Stimulated activated memory B cell treated with anti-CD40 and anti-IgM and Interleukin-4, amounts not matched to agents 10 μg/mL and 1 μg/mL and 100 μg/mL, for 72 hours (primary cell): ENCODE data around the gene AGBL5.

Experiments
- ATAC-seq: fragments of 150-1000 bp; cut with Tn5 transposase; 2 replicates; pipeline ENCODE4 v1.10.0; 2021
- H3K27ac Mint-ChIP-seq: one replicate; pipeline ENCODE4 v1.8.0; 2022; ENCODE audit warnings: mild to moderate bottlenecking, mixed read lengths
- H3K27me3 Mint-ChIP-seq: one replicate; pipeline ENCODE4 v1.8.0; 2022; ENCODE audit warnings: mixed read lengths
- H3K36me3 Mint-ChIP-seq: one replicate; pipeline ENCODE4 v1.8.0; 2022; ENCODE audit warnings: mixed read lengths
- H3K4me1 Mint-ChIP-seq: one replicate; pipeline ENCODE4 v1.8.0; 2022; ENCODE audit warnings: mixed read lengths
- H3K4me3 Mint-ChIP-seq: one replicate; pipeline ENCODE4 v1.8.0; 2022; ENCODE audit warnings: mild to moderate bottlenecking, moderate library complexity, mixed read lengths
- H3K9me3 Mint-ChIP-seq: one replicate; pipeline ENCODE4 v1.8.0; 2022; ENCODE audit warnings: mixed read lengths

AGBL5 gene

GRCh38 chr2:27019459-27019858, 32.0 kb upstream of the AGBL5 start:
- ATAC-seq: no peak
- H3K27ac Mint-ChIP-seq: no peak overlapping the region
- no peak overlapping the region for H3K4me3 Mint-ChIP-seq
- peaks cover 10% of the 10 kb centered on the region for H3K36me3 Mint-ChIP-seq
- H3K4me1 Mint-ChIP-seq: no peaks in the 10 kb centered on the region
- H3K27me3 Mint-ChIP-seq: no peaks in the 10 kb centered on the region
- H3K9me3 Mint-ChIP-seq: no peaks in the 10 kb centered on the region

GRCh38 chr2:27019931-27020855, 31.3 kb upstream of the AGBL5 start:
- Mint-ChIP-seq H3K27me3 (no peaks in the 10 kb centered on the region), H3K4me3 (no peak overlapping the region), H3K9me3 (no peaks in the 10 kb centered on the region), H3K4me1 (no peaks in the 10 kb centered on the region), H3K27ac (no peak overlapping the region), H3K36me3 (peaks cover 14% of the 10 kb centered on the region)
- ATAC-seq: no peak

GRCh38 chr2:27021253-27022049, 30.0 kb upstream of the AGBL5 start:
- Mint-ChIP-seq H3K27ac (no peak overlapping the region), H3K9me3 (no peaks in the 10 kb centered on the region), H3K4me3 (no peak overlapping the region), H3K4me1 (no peaks in the 10 kb centered on the region), H3K27me3 (no peaks in the 10 kb centered on the region), H3K36me3 (peaks cover 21% of the 10 kb centered on the region)
- no peak for ATAC-seq

GRCh38 chr2:27023740-27024139, 27.7 kb upstream of the AGBL5 start:
- Mint-ChIP-seq H3K27me3 (no peaks in the 10 kb centered on the region), H3K27ac (no peak overlapping the region), H3K4me3 (no peak overlapping the region), H3K9me3 (no peaks in the 10 kb centered on the region), H3K36me3 (peaks cover 33% of the 10 kb centered on the region), H3K4me1 (no peaks in the 10 kb centered on the region)
- ATAC-seq: no peak

GRCh38 chr2:27024188-27024587, 27.3 kb upstream of the AGBL5 start:
- Mint-ChIP-seq H3K27me3 (no peaks in the 10 kb centered on the region), H3K4me1 (no peaks in the 10 kb centered on the region), H3K4me3 (no peak overlapping the region), H3K27ac (no peak overlapping the region), H3K9me3 (no peaks in the 10 kb centered on the region), H3K36me3 (peaks cover 35% of the 10 kb centered on the region)
- ATAC-seq: no peak

GRCh38 chr2:27024812-27025211, 26.7 kb upstream of the AGBL5 start:
- H3K36me3 Mint-ChIP-seq: peaks cover 35% of the 10 kb centered on the region
- H3K9me3 Mint-ChIP-seq: no peaks in the 10 kb centered on the region
- ATAC-seq: no peak
- H3K27ac Mint-ChIP-seq: no peak overlapping the region
- H3K27me3 Mint-ChIP-seq: no peaks in the 10 kb centered on the region
- no peaks in the 10 kb centered on the region for H3K4me1 Mint-ChIP-seq
- H3K4me3 Mint-ChIP-seq: no peak overlapping the region

- no peaks in the 10 kb centered on the region for H3K4me1 Mint-ChIP-seq
- no peak overlapping the region for H3K4me3 Mint-ChIP-seq
- peaks cover 37% of the 10 kb centered on the region for H3K36me3 Mint-ChIP-seq
- no peaks in the 10 kb centered on the region for H3K9me3 Mint-ChIP-seq
- no peak overlapping the region for H3K27ac Mint-ChIP-seq
- ATAC-seq: no peak
- no peaks in the 10 kb centered on the region for H3K27me3 Mint-ChIP-seq
Observed at GRCh38 chr2:27025281-27025800, 26.1 kb upstream of the AGBL5 start.

GRCh38 chr2:27025861-27026851, 25.3 kb upstream of the AGBL5 start:
- no peak overlapping the region for H3K4me3 Mint-ChIP-seq
- H3K4me1 Mint-ChIP-seq: no peaks in the 10 kb centered on the region
- no peak overlapping the region for H3K27ac Mint-ChIP-seq
- ATAC-seq: no peak
- peaks cover 41% of the 10 kb centered on the region for H3K36me3 Mint-ChIP-seq
- no peaks in the 10 kb centered on the region for H3K27me3 Mint-ChIP-seq
- no peaks in the 10 kb centered on the region for H3K9me3 Mint-ChIP-seq

- Mint-ChIP-seq H3K36me3 (peaks cover 41% of the 10 kb centered on the region), H3K27me3 (no peaks in the 10 kb centered on the region), H3K4me1 (peaks cover 8% of the 10 kb centered on the region), H3K4me3 (no peak overlapping the region), H3K9me3 (no peaks in the 10 kb centered on the region), H3K27ac (no peak overlapping the region)
- ATAC-seq: no peak
Observed at GRCh38 chr2:27027211-27027651, 24.2 kb upstream of the AGBL5 start.

- H3K4me3 Mint-ChIP-seq: no peak overlapping the region
- peaks cover 19% of the 10 kb centered on the region for H3K4me1 Mint-ChIP-seq
- no peak for ATAC-seq
- no peaks in the 10 kb centered on the region for H3K27me3 Mint-ChIP-seq
- H3K9me3 Mint-ChIP-seq: no peaks in the 10 kb centered on the region
- no peak overlapping the region for H3K27ac Mint-ChIP-seq
- peaks cover 34% of the 10 kb centered on the region for H3K36me3 Mint-ChIP-seq
Observed at GRCh38 chr2:27029051-27029450, 22.4 kb upstream of the AGBL5 start.

GRCh38 chr2:27032495-27033252, 18.8 kb upstream of the AGBL5 start, which contains the start of gene TMEM214:
Gene TMEM214, plus strand, starts transcription at chr2:27032965. Its CDS starts 51 bp downstream, at chr2:27033016.
- Mint-ChIP-seq H3K4me1 (peaks cover 37% of the 10 kb centered on the region), H3K36me3 (peaks cover 52% of the 10 kb centered on the region)
- peak; percentile 99 for ATAC-seq

GRCh38 chr2:27033253-27033852, 18.1 kb upstream of the AGBL5 start:
- peaks cover 52% of the 10 kb centered on the region for H3K36me3 Mint-ChIP-seq
- ATAC-seq: no peak
- no peaks in the 10 kb centered on the region for H3K27me3 Mint-ChIP-seq
- H3K9me3 Mint-ChIP-seq: no peaks in the 10 kb centered on the region
- peak overlapping the region; percentile 93 for H3K27ac Mint-ChIP-seq
- H3K4me1 Mint-ChIP-seq: peaks cover 37% of the 10 kb centered on the region
- H3K4me3 Mint-ChIP-seq: peak overlapping the region; percentile 95

More at GRCh38 chr2:27032495-27033252, 18.8 kb upstream of the AGBL5 start, which contains the start of gene TMEM214:
- Mint-ChIP-seq H3K9me3 (no peaks in the 10 kb centered on the region), H3K27me3 (no peaks in the 10 kb centered on the region), H3K4me3 (peak within 1 kb of the TSS; percentile 95), H3K27ac (peak within 1 kb of the TSS; percentile 93)

- Mint-ChIP-seq H3K36me3 (peaks cover 71% of the 10 kb centered on the region), H3K27ac (peak overlapping the region; percentile 37), H3K9me3 (no peaks in the 10 kb centered on the region), H3K4me3 (no peak overlapping the region), H3K27me3 (no peaks in the 10 kb centered on the region), H3K4me1 (peaks cover 63% of the 10 kb centered on the region)
- ATAC-seq: no peak
Observed at GRCh38 chr2:27038012-27038411, 13.5 kb upstream of the AGBL5 start.
